Osteoblast (primary cell): ENCODE results near the gene ZNF654. TPM values are rescaled to one million over a fixed set of nuclear protein-coding genes. Genes with fewer than 3 reads are reported as not detected.

ENCODE experiments used
- DNase-seq: peaks from one replicate; pipeline ENCODE4 v3.0.0; 2011; ENCODE audit warnings: low spot score, mixed read lengths; ENCODE audit not compliant: insufficient read length; ENCODE audit errors: missing footprints
- H2AFZ ChIP-seq: 2 replicates; pipeline ENCODE4 v1.6.0; 2011; ENCODE audit warnings: mild to moderate bottlenecking, low read length
- H3K27ac ChIP-seq: 2 replicates; pipeline ENCODE4 v1.5.1; 2011; ENCODE audit warnings: mild to moderate bottlenecking, low read depth, low read length, moderate library complexity
- H3K27me3 ChIP-seq: 2 replicates; pipeline ENCODE4 v1.6.0; 2012; ENCODE audit warnings: mild to moderate bottlenecking, control low read depth, inconsistent platforms, low read length, moderate library complexity; ENCODE audit not compliant: insufficient read depth
- H3K36me3 ChIP-seq: 2 replicates; pipeline ENCODE4 v1.5.1; 2011; ENCODE audit warnings: mild to moderate bottlenecking, low read length, control low read depth, moderate library complexity; ENCODE audit not compliant: insufficient read depth
- H3K4me1 ChIP-seq: 2 replicates; pipeline ENCODE4 v1.5.1; 2011; ENCODE audit warnings: mild to moderate bottlenecking, low read length, control low read depth, moderate library complexity; ENCODE audit not compliant: insufficient read depth
- H3K4me2 ChIP-seq: 2 replicates; pipeline ENCODE4 v1.6.0; 2011; ENCODE audit warnings: mild to moderate bottlenecking, low read length; ENCODE audit not compliant: insufficient read depth
- H3K4me3 ChIP-seq: fragments of 200-600 bp; sonication (generic); 3 replicates; pipeline ENCODE4 v1.5.1; 2012; ENCODE audit warnings: mild to moderate bottlenecking, low read length, inconsistent platforms; ENCODE audit not compliant: insufficient read depth
- H3K79me2 ChIP-seq: 2 replicates; pipeline ENCODE4 v1.6.0; 2012; ENCODE audit warnings: mild to moderate bottlenecking, low read length, control low read depth, inconsistent platforms; ENCODE audit not compliant: insufficient read depth
- H3K9me3 ChIP-seq: 2 replicates; pipeline ENCODE4 v1.5.1; 2011; ENCODE audit warnings: low read depth, low read length, control low read depth
- H4K20me1 ChIP-seq: 2 replicates; pipeline ENCODE4 v1.6.0; 2012; ENCODE audit warnings: mild to moderate bottlenecking, low read length, control low read depth; ENCODE audit not compliant: insufficient read depth
- total RNA-seq: library from RNA; depleted of rRNA; stranded (reverse); fragments of >200 nt; gene quantifications from 2 replicates; pipeline ENCODE4 v1.2.3, GENCODE V29; 2012
- TF ChIP-seq, protein P1 (sequence below): IDR thresholded peaks from 2 replicates; pipeline ENCODE4 v1.5.1; 2011; ENCODE audit warnings: mild to moderate bottlenecking, low read depth, low read length, moderate library complexity; ENCODE audit errors: extremely low read depth

ZNF654 gene
- total RNA-seq, 1 donor = 23.2 TPM

- TF ChIP-seq, protein P1, sequence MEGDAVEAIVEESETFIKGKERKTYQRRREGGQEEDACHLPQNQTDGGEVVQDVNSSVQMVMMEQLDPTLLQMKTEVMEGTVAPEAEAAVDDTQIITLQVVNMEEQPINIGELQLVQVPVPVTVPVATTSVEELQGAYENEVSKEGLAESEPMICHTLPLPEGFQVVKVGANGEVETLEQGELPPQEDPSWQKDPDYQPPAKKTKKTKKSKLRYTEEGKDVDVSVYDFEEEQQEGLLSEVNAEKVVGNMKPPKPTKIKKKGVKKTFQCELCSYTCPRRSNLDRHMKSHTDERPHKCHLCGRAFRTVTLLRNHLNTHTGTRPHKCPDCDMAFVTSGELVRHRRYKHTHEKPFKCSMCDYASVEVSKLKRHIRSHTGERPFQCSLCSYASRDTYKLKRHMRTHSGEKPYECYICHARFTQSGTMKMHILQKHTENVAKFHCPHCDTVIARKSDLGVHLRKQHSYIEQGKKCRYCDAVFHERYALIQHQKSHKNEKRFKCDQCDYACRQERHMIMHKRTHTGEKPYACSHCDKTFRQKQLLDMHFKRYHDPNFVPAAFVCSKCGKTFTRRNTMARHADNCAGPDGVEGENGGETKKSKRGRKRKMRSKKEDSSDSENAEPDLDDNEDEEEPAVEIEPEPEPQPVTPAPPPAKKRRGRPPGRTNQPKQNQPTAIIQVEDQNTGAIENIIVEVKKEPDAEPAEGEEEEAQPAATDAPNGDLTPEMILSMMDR = no peak
- peaks cover 62% of the 10 kb centered on the region for H3K79me2 ChIP-seq
- peaks cover 16% of the 10 kb centered on the region for H4K20me1 ChIP-seq
Measured at GRCh38 chr3:88084097-88084501, 25.0 kb downstream of the ZNF654 start.

DNA sequence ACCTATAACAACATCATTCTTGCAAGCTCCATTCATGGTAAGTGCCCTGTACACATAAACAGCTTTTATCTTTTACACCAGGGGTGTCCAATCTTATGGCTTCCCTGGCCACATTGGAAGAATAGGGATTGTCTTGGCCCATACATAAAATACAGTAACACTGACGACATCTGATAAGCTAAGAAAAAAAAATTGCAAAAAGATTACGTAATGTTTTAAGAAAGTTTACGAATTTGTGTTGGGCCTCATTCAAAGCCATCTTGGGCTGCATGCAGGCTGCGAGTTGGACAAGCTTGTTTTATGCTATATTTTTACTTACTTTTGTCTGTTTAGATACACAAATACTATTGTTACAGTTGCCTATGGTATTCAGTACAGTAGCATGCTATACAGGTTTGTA lies 31.6 kb downstream of the ZNF654 start:
- no peak overlapping the region for H2AFZ ChIP-seq
- H4K20me1 ChIP-seq = peaks cover 2% of the 10 kb centered on the region
- no peak overlapping the region for H3K27ac ChIP-seq
- no peak for DNase-seq
- TF ChIP-seq, protein P1 = no peak
- no peaks in the 10 kb centered on the region for H3K9me3 ChIP-seq
- H3K79me2 ChIP-seq = peaks cover 25% of the 10 kb centered on the region
- H3K27me3 ChIP-seq = no peaks in the 10 kb centered on the region
- peaks cover 17% of the 10 kb centered on the region for H3K36me3 ChIP-seq
- H3K4me1 ChIP-seq = no peaks in the 10 kb centered on the region
- no peak overlapping the region for H3K4me3 ChIP-seq
- H3K4me2 ChIP-seq = no peak overlapping the region

More at GRCh38 chr3:88084097-88084501, 25.0 kb downstream of the ZNF654 start:
- Histone ChIP-seq H3K36me3 (peaks cover 10% of the 10 kb centered on the region), H2AFZ (no peak overlapping the region), H3K4me2 (no peak overlapping the region), H3K4me3 (no peak overlapping the region), H3K9me3 (no peaks in the 10 kb centered on the region), H3K27me3 (no peaks in the 10 kb centered on the region), H3K27ac (no peak overlapping the region), H3K4me1 (no peaks in the 10 kb centered on the region)
- DNase-seq = no peak

DNA sequence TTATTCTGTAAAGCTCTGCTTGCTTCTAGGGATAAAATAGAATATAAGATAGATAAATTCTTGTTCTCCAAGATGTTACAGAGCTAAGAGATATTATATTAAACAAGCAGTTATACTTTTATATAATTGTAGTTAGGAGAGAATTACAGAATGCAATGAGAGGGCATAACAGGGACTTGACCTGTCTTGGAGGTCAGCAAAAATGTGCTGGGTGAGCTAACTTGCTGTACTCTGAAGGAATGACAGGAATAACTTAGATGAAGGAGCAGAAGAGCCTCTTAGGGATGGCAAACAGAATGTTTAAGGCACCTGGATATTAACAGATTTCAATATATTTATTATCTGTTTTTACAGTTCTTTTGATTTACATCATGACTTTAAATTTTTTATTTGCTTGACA lies 33.2 kb downstream of the ZNF654 start:
- no peaks in the 10 kb centered on the region for H3K9me3 ChIP-seq
- H3K79me2 ChIP-seq = peaks cover 25% of the 10 kb centered on the region
- H3K36me3 ChIP-seq = peaks cover 10% of the 10 kb centered on the region
- H4K20me1 ChIP-seq = peaks cover 2% of the 10 kb centered on the region
- DNase-seq = no peak
- no peak overlapping the region for H3K4me3 ChIP-seq
- H3K27me3 ChIP-seq = no peaks in the 10 kb centered on the region
- TF ChIP-seq, protein P1 = no peak
- H2AFZ ChIP-seq = no peak overlapping the region
- no peak overlapping the region for H3K4me2 ChIP-seq
- no peak overlapping the region for H3K27ac ChIP-seq
- no peaks in the 10 kb centered on the region for H3K4me1 ChIP-seq

- Histone ChIP-seq H4K20me1 (peaks cover 2% of the 10 kb centered on the region), H3K36me3 (peaks cover 7% of the 10 kb centered on the region), H3K4me1 (no peaks in the 10 kb centered on the region), H2AFZ (no peak overlapping the region), H3K79me2 (peaks cover 25% of the 10 kb centered on the region), H3K27me3 (no peaks in the 10 kb centered on the region), H3K9me3 (no peaks in the 10 kb centered on the region), H3K4me2 (no peak overlapping the region), H3K4me3 (no peak overlapping the region), H3K27ac (no peak overlapping the region)
- DNase-seq = no peak
- TF ChIP-seq, protein P1 = no peak
Measured at GRCh38 chr3:88093266-88093665, 34.2 kb downstream of the ZNF654 start.
